HepG2 (cell line): ENCODE measurements around the gene CIART. TPM values are rescaled to one million over a fixed set of nuclear protein-coding genes. Genes with fewer than 3 reads are reported as not detected.
A peak's percentile ranks its signal among the peaks of the same experiment; 100 is the strongest.

Experiments
- ATM ChIP-seq: fragments of 450-650 bp; IDR thresholded peaks from 2 replicates; pipeline ENCODE4 v1.7.1; 2017; ENCODE audit warnings: mild to moderate bottlenecking, borderline replicate concordance
- FOXA3 ChIP-seq: IDR thresholded peaks from 2 replicates; pipeline ENCODE4 v1.6.1; 2016; ENCODE audit warnings: missing genetic modification reagents, missing compliant biosample characterization
- GTF3A ChIP-seq: sonication (generic); formaldehyde crosslinking; conservative IDR thresholded peaks from 2 replicates; pipeline ENCODE4 v1.4.0; 2020; ENCODE audit warnings: mild to moderate bottlenecking, missing genetic modification reagents
- HDAC2 ChIP-seq: sonication (generic); formaldehyde crosslinking; IDR thresholded peaks from 2 replicates; pipeline ENCODE4 v1.4.0; 2020; ENCODE audit warnings: missing genetic modification reagents
- HIVEP1 ChIP-seq: sonication (generic); formaldehyde crosslinking; IDR thresholded peaks from 2 replicates; pipeline ENCODE4 v1.4.0; 2020; ENCODE audit warnings: mild to moderate bottlenecking, missing genetic modification reagents
- IRF2 ChIP-seq: IDR thresholded peaks from 2 replicates; pipeline ENCODE4 v1.6.1; 2018; ENCODE audit warnings: missing genetic modification reagents, missing compliant biosample characterization
- MYNN ChIP-seq: sonication (generic); formaldehyde crosslinking; IDR thresholded peaks from 2 replicates; pipeline ENCODE4 v1.4.0; 2020; ENCODE audit warnings: mild to moderate bottlenecking, low read depth, missing genetic modification reagents
- POGZ ChIP-seq: sonication (generic); formaldehyde crosslinking; IDR thresholded peaks from 2 replicates; pipeline ENCODE4 v1.4.0; 2020; ENCODE audit warnings: mild to moderate bottlenecking, missing genetic modification reagents
- SETDB1 ChIP-seq: sonication (generic); formaldehyde crosslinking; IDR thresholded peaks from 2 replicates; pipeline ENCODE4 v1.5.1; 2020; ENCODE audit warnings: missing genetic modification reagents, mild to moderate bottlenecking, borderline replicate concordance
- ZFP36 ChIP-seq: fragments of 150-350 bp; IDR thresholded peaks from 2 replicates; pipeline ENCODE4 v1.6.1; 2018; ENCODE audit warnings: borderline replicate concordance, low read length, low read depth; ENCODE audit not compliant: partially characterized antibody
- ZFP36L2 ChIP-seq: sonication (generic); formaldehyde crosslinking; IDR thresholded peaks from 2 replicates; pipeline ENCODE4 v1.4.0; 2020; ENCODE audit warnings: missing genetic modification reagents
- ZFP37 ChIP-seq: sonication (generic); formaldehyde crosslinking; IDR thresholded peaks from 2 replicates; pipeline ENCODE4 v1.4.0; 2020; ENCODE audit warnings: missing genetic modification reagents, borderline replicate concordance
- ZFX ChIP-seq: sonication (generic); formaldehyde crosslinking; IDR thresholded peaks from 2 replicates; pipeline ENCODE4 v1.4.0; 2020; ENCODE audit warnings: mild to moderate bottlenecking, low read depth, missing genetic modification reagents, moderate library complexity
- ZNF24 ChIP-seq: fragments of 450-650 bp; IDR thresholded peaks from 2 replicates; pipeline ENCODE4 v1.6.1; 2017; ENCODE audit warnings: antibody characterized with exemption, mild to moderate bottlenecking
- ZNF318 ChIP-seq: sonication (generic); formaldehyde crosslinking; IDR thresholded peaks from 2 replicates; pipeline ENCODE4 v1.4.0; 2020; ENCODE audit warnings: mild to moderate bottlenecking, missing genetic modification reagents
- ZNF343 ChIP-seq: sonication (generic); formaldehyde crosslinking; IDR thresholded peaks from 2 replicates; pipeline ENCODE4 v1.4.0; 2020; ENCODE audit warnings: mild to moderate bottlenecking, missing genetic modification reagents
- ZNF737 ChIP-seq: sonication (generic); formaldehyde crosslinking; IDR thresholded peaks from 2 replicates; pipeline ENCODE4 v1.5.0; 2020; ENCODE audit warnings: missing genetic modification reagents, mild to moderate bottlenecking, borderline replicate concordance
- polyA plus RNA-seq, 8 experiments: library from polyadenylated mRNA; depleted of rRNA in 3 of 8; stranded (reverse) in 7 of 8; unstranded in 1 of 8; fragments of >200 nt; fragmentation: Illumina TruSeq in 4 of 8; extraction: Trizol in 4 of 8; gene quantifications; 2 replicates each; pipeline versions ENCODE4 v1.2.1 to v1.2.3, GENCODE V29; 2011 to 2016; ENCODE audit warnings: low read depth in 4 of 8, missing spikeins in 1 of 8, mixed read lengths in 1 of 8; ENCODE audit not compliant: insufficient read depth in 1 of 8
- total RNA-seq, 5 experiments: library from RNA; depleted of rRNA; stranded (reverse); fragments of >200 nt; fragmentation: Illumina TruSeq; extraction: Trizol; gene quantifications; 2 replicates each; pipeline ENCODE4 v1.2.3, GENCODE V29; 2016; ENCODE audit warnings: low read depth in 1 of 5
- TF ChIP-seq, protein P1 (sequence below): sonication (generic); formaldehyde crosslinking; IDR thresholded peaks from 2 replicates; pipeline ENCODE4 v1.8.1; 2023; ENCODE audit warnings: mild to moderate bottlenecking, missing genetic modification reagents
- TF ChIP-seq, protein P2 (sequence below): sonication (generic); formaldehyde crosslinking; IDR thresholded peaks from 2 replicates; pipeline ENCODE4 v1.5.0; 2020; ENCODE audit warnings: missing genetic modification reagents

Gene CIART
- total and polyA plus RNA-seq, 2 of the 13 experiments (the other 11 are each of a cell fraction or from before 2014, with no cell fraction given), result 0.58 TPM; not detected in 1

DNA sequence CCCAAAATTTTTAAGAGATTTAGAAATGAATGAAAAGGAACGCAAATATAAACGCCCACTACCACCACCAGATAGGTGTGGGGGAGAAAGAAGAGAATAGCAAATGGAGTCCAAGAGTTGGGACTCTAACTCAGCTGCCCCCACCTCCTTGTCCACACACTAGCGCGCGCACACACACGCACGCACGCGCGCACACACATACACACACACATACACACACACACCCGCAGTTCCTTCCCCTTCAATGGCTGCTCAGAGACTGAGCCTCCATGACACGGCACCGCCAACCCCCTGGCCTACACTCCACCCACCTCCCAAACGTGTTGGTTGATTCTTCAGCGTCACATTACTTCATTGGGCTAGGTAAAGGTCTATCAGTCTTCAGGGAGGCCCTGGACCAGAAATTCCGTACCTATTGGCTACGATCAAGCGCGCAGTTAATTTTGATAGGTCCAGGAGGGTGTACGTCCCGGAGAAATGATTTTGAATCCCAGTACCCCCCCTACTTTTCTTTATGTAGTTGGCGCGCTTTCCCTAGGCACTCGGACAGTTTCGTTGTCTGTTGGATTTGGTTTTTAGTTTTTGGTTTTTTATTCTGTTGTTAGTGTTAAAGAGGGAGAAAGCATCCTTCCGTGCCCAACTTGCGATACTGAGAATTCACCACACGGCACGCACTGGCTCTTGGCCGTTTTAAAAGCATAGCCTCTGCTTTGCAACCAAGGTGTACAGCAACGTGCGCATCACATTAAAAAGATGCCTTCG lies 46.3 kb upstream of the CIART start, which contains the start of gene ANP32E (continued):
- TF ChIP-seq GTF3A (CRISPR knock-in tag) (no peak), ZNF318 (CRISPR knock-in tag) (no peak), MYNN (CRISPR knock-in tag) (peak; percentile 61; the same call in 1 of the 2 replicates), SETDB1 (CRISPR knock-in tag) (no peak), ZFP36 (no peak), HDAC2 (CRISPR knock-in tag) (peak; percentile 65; the same call in 1 of the 2 replicates), IRF2 (peak; percentile 87; the same call in 1 of the 2 replicates), POGZ (peak; percentile 69), HIVEP1 (CRISPR knock-in tag) (no peak; the same call in 1 of the 2 replicates), ZNF343 (CRISPR knock-in tag) (peak; percentile 80; the same call in 1 of the 2 replicates), ZNF24 (no peak), ATM (no peak), ZNF737 (CRISPR knock-in tag) (no peak), ZFP36L2 (no peak), ZFP37 (CRISPR knock-in tag) (peak; percentile 86), FOXA3 (CRISPR knock-in tag) (peak; percentile 75), ZFX (CRISPR knock-in tag) (peak; percentile 73)
- TF ChIP-seq, protein P1, sequence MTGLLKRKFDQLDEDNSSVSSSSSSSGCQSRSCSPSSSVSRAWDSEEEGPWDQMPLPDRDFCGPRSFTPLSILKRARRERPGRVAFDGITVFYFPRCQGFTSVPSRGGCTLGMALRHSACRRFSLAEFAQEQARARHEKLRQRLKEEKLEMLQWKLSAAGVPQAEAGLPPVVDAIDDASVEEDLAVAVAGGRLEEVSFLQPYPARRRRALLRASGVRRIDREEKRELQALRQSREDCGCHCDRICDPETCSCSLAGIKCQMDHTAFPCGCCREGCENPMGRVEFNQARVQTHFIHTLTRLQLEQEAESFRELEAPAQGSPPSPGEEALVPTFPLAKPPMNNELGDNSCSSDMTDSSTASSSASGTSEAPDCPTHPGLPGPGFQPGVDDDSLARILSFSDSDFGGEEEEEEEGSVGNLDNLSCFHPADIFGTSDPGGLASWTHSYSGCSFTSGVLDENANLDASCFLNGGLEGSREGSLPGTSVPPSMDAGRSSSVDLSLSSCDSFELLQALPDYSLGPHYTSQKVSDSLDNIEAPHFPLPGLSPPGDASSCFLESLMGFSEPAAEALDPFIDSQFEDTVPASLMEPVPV, result no peak
- TF ChIP-seq, protein P2, sequence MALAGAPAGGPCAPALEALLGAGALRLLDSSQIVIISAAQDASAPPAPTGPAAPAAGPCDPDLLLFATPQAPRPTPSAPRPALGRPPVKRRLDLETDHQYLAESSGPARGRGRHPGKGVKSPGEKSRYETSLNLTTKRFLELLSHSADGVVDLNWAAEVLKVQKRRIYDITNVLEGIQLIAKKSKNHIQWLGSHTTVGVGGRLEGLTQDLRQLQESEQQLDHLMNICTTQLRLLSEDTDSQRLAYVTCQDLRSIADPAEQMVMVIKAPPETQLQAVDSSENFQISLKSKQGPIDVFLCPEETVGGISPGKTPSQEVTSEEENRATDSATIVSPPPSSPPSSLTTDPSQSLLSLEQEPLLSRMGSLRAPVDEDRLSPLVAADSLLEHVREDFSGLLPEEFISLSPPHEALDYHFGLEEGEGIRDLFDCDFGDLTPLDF, result peak; percentile 97
